GM19467 (cell line): Measurements from ENCODE around the gene SMARCE1.

Experiments used
- ATAC-seq: cut with Tn5 transposase; IDR thresholded peaks from one replicate; pipeline ENCODE4 v1.9.1; 2021; ENCODE audit warnings: mild to moderate bottlenecking, moderate library complexity; ENCODE audit not compliant: unreplicated experiment

SMARCE1 gene

GRCh38 chr17:40647624-40648383, at the start of gene SMARCE1:
SMARCE1 (minus strand) TSS chr17:40647818; CDS start chr17:40645802, 2,016 bp downstream.
- ATAC-seq: peak; percentile 66

GRCh38 chr17:40697297-40697696, 49.7 kb upstream of the SMARCE1 start:
- ATAC-seq: no peak

- ATAC-seq: no peak
These were observed 49.0 kb upstream of the SMARCE1 start for GRCh38 chr17:40696651-40697072.

- ATAC-seq: no peak
These were observed 48.4 kb upstream of the SMARCE1 start for GRCh38 chr17:40695874-40696472.

- no peak for ATAC-seq
These were observed 47.0 kb upstream of the SMARCE1 start for GRCh38 chr17:40694584-40694983.

GRCh38 chr17:40687106-40687505, 39.5 kb upstream of the SMARCE1 start:
- no peak for ATAC-seq

GRCh38 chr17:40686192-40686591, 38.6 kb upstream of the SMARCE1 start:
- ATAC-seq: no peak

- ATAC-seq: no peak
These were observed 33.4 kb upstream of the SMARCE1 start for GRCh38 chr17:40680998-40681397.

- ATAC-seq: no peak
These were observed 31.9 kb upstream of the SMARCE1 start for GRCh38 chr17:40679523-40679907.

GRCh38 chr17:40678902-40679522, 31.4 kb upstream of the SMARCE1 start:
- ATAC-seq: no peak

GRCh38 chr17:40675905-40676304, 28.3 kb upstream of the SMARCE1 start:
- ATAC-seq: no peak

GRCh38 chr17:40672654-40673053, 25.0 kb upstream of the SMARCE1 start:
- ATAC-seq: no peak

GRCh38 chr17:40671282-40671681, 23.7 kb upstream of the SMARCE1 start:
- ATAC-seq: no peak

GRCh38 chr17:40666331-40666730, 18.7 kb upstream of the SMARCE1 start:
- no peak for ATAC-seq

GRCh38 chr17:40664582-40665333, 17.1 kb upstream of the SMARCE1 start, which contains the start of gene KRT222:
KRT222 (minus strand) TSS chr17:40665177; CDS start chr17:40665099, 78 bp downstream.
- ATAC-seq: no peak

GRCh38 chr17:40663252-40663651, 15.6 kb upstream of the SMARCE1 start:
- no peak for ATAC-seq

GRCh38 chr17:40659911-40660310, 12.3 kb upstream of the SMARCE1 start:
- no peak for ATAC-seq

- no peak for ATAC-seq
These were observed 10.8 kb upstream of the SMARCE1 start for GRCh38 chr17:40658396-40658795.

GRCh38 chr17:40651939-40652338, 4.3 kb upstream of the SMARCE1 start:
- ATAC-seq: no peak

GRCh38 chr17:40648384-40648968, 858 bp upstream of the SMARCE1 start:
- ATAC-seq: no peak
